ENCODE data around the gene MCF2L2.

MCF2L2 gene

GRCh38 chr3:183198939-183199338 is 229.5 kb downstream of the MCF2L2 start:
- no peaks in the 10 kb centered on the region for H3K36me3 ChIP-seq (ENCODE audit: insufficient read depth)
- H3K27me3 ChIP-seq (ENCODE audit: insufficient read depth, low read depth), result no peaks in the 10 kb centered on the region
- no peak overlapping the region for H3K4me2 ChIP-seq
- no peak overlapping the region for H2AFZ ChIP-seq (ENCODE audit: low read depth)
- H4K20me1 ChIP-seq (ENCODE audit: insufficient read depth), result no peaks in the 10 kb centered on the region
- H3K79me2 ChIP-seq (ENCODE audit: insufficient read depth, low read depth), result no peaks in the 10 kb centered on the region
- no peak overlapping the region for H3K9ac ChIP-seq
- H3K27ac ChIP-seq, result no peak overlapping the region
- H3K4me3 ChIP-seq (IDR thresholded peaks at IDR 0.05; ENCODE audit: insufficient read depth, low read depth, low read length), result no peak overlapping the region
- no peak for TF ChIP-seq CTCF (conservative IDR thresholded peaks at IDR 0.05; ENCODE audit: low read depth, low read length)
- H3K4me1 ChIP-seq (ENCODE audit: low read depth, poor library complexity, severe bottlenecking), result no peaks in the 10 kb centered on the region

- no peak overlapping the region for H2AFZ ChIP-seq (ENCODE audit: low read depth)
- no peak for TF ChIP-seq CTCF (conservative IDR thresholded peaks at IDR 0.05; ENCODE audit: low read depth, low read length)
- no peak overlapping the region for H3K9ac ChIP-seq
Observed at GRCh38 chr3:183197734-183198133, 230.7 kb downstream of the MCF2L2 start.

GRCh38 chr3:183195266-183195665 is 233.2 kb downstream of the MCF2L2 start:
- no peaks in the 10 kb centered on the region for H4K20me1 ChIP-seq (ENCODE audit: insufficient read depth)

More at GRCh38 chr3:183197734-183198133, 230.7 kb downstream of the MCF2L2 start:
- no peaks in the 10 kb centered on the region for H3K4me1 ChIP-seq (ENCODE audit: low read depth, poor library complexity, severe bottlenecking)
- H3K4me3 ChIP-seq (IDR thresholded peaks at IDR 0.05; ENCODE audit: insufficient read depth, low read depth, low read length), result no peak overlapping the region
- no peaks in the 10 kb centered on the region for H3K36me3 ChIP-seq (ENCODE audit: insufficient read depth)
- no peak overlapping the region for H3K27ac ChIP-seq
- H3K27me3 ChIP-seq (ENCODE audit: insufficient read depth, low read depth), result no peaks in the 10 kb centered on the region
- H3K79me2 ChIP-seq (ENCODE audit: insufficient read depth, low read depth), result no peaks in the 10 kb centered on the region
- H3K4me2 ChIP-seq, result no peak overlapping the region
- no peaks in the 10 kb centered on the region for H4K20me1 ChIP-seq (ENCODE audit: insufficient read depth)

GRCh38 chr3:183193762-183194689 is 234.4 kb downstream of the MCF2L2 start:
- no peaks in the 10 kb centered on the region for H3K27me3 ChIP-seq (ENCODE audit: insufficient read depth, low read depth)
- H3K4me3 ChIP-seq (IDR thresholded peaks at IDR 0.05; ENCODE audit: insufficient read depth, low read depth, low read length), result no peak overlapping the region
- no peaks in the 10 kb centered on the region for H3K79me2 ChIP-seq (ENCODE audit: insufficient read depth, low read depth)
- H3K27ac ChIP-seq, result no peak overlapping the region
- no peaks in the 10 kb centered on the region for H3K36me3 ChIP-seq (ENCODE audit: insufficient read depth)
- TF ChIP-seq CTCF (conservative IDR thresholded peaks at IDR 0.05; ENCODE audit: low read depth, low read length), result no peak
- no peak overlapping the region for H3K4me2 ChIP-seq
- no peak overlapping the region for H2AFZ ChIP-seq (ENCODE audit: low read depth)
- no peaks in the 10 kb centered on the region for H4K20me1 ChIP-seq (ENCODE audit: insufficient read depth)
- H3K4me1 ChIP-seq (ENCODE audit: low read depth, poor library complexity, severe bottlenecking), result no peaks in the 10 kb centered on the region
- H3K9ac ChIP-seq, result no peak overlapping the region

More at GRCh38 chr3:183195266-183195665, 233.2 kb downstream of the MCF2L2 start:
- Histone ChIP-seq H3K4me2 (no peak overlapping the region), H3K27me3 (ENCODE audit: insufficient read depth, low read depth) (no peaks in the 10 kb centered on the region), H3K79me2 (ENCODE audit: insufficient read depth, low read depth) (no peaks in the 10 kb centered on the region), H3K4me1 (ENCODE audit: low read depth, poor library complexity, severe bottlenecking) (no peaks in the 10 kb centered on the region), H2AFZ (ENCODE audit: low read depth) (no peak overlapping the region), H3K9ac (no peak overlapping the region), H3K36me3 (ENCODE audit: insufficient read depth) (no peaks in the 10 kb centered on the region), H3K4me3 (IDR thresholded peaks at IDR 0.05; ENCODE audit: insufficient read depth, low read depth, low read length) (no peak overlapping the region), H3K27ac (no peak overlapping the region)
- TF ChIP-seq CTCF (conservative IDR thresholded peaks at IDR 0.05; ENCODE audit: low read depth, low read length), result no peak
